Cerebellar nuclear complex (tissue), 1 donor: ENCODE results near the gene SELENOK.

Experiments
- DNase-seq, 2 experiments: peaks; one replicate each; lab custom pipeline; 2025; lab: John Stamatoyannopoulos, UW

The SELENOK gene

DNA sequence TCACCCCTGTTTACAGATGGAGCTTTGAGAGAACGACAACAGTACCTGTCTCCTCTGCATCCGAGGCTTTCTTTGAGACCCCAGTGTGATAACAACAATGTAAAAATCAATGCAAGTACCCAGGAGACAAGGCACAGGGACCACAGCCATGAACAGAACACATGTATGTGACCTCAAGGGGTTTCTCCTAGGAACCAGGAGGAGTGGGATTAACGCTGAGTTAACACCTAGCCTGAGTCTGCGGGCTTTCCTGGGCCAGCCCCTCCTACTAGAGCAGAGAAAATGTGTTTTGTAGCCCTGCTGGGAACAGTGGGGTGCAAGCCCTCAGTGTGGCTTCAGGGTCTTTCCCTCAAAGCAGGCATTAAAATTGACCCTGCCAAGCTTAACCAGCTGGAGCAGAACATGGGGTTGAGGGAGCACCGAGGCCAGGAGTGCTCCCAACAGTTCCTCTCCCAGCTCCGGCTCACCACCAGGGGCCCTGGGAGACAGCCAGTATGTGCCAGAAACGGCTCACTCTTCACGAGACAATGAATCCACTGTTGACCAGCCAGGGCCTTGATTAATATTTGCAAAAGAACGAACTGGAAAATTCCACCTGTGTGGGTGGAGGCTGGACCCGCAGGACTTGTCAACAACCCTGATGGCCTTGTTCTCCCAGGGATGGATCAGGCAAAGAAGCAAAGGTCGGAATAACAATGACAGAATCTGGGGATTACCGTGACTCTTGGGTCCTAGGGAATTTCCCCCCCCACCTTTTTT is 49.0 kb downstream of the SELENOK start:
- peak; percentile 58 to 86 for DNase-seq

DNA sequence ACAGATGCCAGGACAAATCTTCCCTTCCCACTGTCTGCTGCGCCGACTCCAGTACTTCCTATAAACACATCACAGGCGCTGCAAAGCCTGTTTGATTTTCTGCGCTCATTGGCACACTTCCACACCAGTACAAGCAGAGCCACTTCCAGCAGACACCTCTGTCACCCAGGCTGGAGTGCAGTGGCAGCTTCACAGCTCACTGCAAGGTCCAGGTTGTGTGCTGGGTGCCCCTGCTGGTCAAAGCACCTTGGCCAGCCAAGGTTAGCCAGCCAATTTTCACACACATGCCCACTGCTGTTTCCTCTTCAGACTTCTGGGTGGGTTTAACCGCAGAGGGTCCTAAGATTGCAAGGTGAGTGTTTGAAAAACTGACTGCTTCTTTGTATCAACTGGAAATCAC is 50.4 kb downstream of the SELENOK start:
- no peak for DNase-seq

DNA sequence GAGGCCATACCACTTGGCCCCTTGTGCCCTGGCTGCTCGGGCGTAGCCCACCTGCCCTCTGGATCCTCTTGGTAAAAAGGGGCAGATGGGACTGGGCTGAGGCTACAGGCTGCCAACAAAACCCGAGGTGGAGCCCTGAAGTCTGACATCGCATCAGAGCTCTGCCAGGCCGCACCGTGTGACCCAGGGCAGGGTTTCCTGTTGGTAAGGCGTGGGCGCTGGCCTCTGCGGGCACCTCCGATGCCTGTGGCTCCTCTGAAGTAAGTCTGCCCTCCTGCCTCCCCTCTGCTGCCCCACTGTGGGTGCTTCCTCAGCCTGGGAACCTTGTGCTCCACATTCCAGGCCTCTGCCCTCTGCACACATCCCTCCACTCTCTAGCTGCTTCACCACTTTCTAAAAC is 54.3 kb downstream of the SELENOK start:
- no peak for DNase-seq

DNA sequence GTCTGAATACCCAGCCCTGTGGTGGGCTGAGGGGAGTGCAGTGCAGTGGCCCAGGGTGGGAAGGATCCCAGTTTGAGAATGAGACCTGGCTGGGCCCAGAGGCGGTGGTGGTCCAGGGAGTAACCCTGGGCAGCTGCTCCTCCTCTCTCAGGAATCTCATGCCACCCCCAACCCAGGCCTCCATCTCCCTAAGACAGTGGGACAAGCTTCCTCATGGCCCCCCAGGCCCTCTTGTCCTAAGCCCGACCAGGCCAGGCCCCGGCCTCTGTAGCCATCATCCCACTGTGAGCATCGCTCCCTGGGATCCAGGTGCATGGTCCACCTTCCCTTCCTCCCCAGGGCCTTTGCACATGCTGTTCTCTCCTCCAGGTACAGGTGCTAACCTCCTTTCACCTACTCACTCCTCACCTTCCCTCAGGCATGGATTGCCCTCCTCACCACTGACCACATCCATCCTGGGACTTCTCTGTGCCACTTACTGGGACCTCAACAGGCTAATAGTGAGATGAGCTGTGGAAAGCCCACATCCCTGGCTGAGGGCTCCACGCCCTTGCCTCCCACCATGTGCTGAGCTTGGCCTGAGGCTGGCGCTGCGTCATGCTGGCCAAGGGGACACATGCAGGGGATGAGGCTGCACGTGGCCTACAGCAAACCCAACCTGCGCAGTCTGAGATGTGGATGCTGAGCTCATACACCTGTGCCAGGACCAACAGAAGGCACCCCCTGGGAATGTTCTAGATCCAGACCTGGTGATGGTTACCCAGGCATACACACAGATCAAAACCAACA is 55.4 kb downstream of the SELENOK start:
- DNase-seq, result no peak

DNA sequence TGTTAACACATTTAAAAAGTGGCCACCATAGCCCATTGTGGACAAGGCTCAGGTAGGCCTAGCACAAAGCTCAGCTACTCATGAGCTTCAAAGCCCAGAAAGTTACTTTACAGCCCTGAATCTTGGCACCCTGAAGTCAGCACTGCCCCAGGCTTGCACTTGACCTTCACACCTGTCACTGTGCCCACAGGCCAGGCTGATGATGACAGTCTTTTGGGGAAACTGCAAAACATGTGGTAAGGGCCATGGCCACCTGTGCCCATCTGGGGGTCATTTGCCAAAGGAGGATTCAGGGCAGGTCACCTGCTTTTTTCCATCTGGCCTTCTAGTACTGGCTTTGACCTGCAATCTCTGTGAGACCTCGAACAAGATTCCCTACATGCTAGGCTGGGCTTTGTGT is 56.4 kb downstream of the SELENOK start:
- no peak for DNase-seq

DNA sequence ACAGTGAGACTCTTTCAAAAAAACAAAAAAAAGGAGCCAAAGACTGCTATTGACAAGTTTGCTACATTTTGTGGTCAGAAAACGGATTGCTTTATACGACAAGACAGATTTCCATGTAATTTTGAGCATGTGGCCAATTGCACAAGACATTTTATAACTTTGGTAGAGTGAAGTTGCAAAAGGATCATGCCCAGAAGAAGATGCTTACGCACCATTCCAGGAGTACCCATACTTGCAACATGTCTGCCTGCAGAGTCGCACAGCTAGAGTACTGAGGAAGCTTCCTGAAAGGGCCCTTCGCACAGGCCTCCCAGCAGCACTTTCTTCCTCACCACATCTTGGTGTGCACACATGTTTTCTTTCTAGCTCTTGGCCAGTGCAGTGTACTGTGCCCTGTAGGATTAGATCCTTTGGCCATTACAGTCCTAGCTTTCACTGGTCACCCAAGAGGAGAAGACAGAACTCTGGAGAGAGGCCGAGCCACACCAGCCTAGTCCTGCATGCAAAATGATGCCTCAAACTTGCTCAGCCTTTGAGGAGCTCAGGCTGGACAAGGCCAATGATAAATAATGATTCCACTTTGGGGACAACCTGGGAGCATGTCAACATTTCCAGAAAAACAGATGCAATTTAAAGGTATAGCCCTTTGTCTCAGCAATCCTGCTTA is 57.1 kb downstream of the SELENOK start:
- DNase-seq, result no peak
